HCT116 (cell line): Measurements from ENCODE around the gene HDAC1.

Experiments used
- CEBPB ChIP-seq: IDR thresholded peaks from 2 replicates; pipeline ENCODE4 v1.6.1; 2012; ENCODE audit warnings: low read depth
- CTCF ChIP-seq, 3 experiments: fragments of 200-600 bp in 1 of 3; sonication (generic) in 1 of 3; IDR thresholded peaks in 2 of 3; conservative IDR thresholded peaks in 1 of 3; 2 replicates each; pipeline ENCODE4 v1.5.1; 2012 to 2017; ENCODE audit warnings: low read depth in 2 of 3, low read length in 2 of 3, antibody characterized with exemption in 1 of 3, borderline replicate concordance in 1 of 3, control low read depth in 1 of 3, mild to moderate bottlenecking in 1 of 3, mixed read lengths in 1 of 3, mixed run types in 1 of 3, moderate library complexity in 1 of 3; ENCODE audit not compliant: insufficient read depth in 1 of 3
- EZH2 ChIP-seq: fragments of 200-600 bp; sonication (generic); IDR thresholded peaks from 2 replicates; pipeline ENCODE4 v1.6.1; 2017; ENCODE audit warnings: antibody characterized with exemption, mixed run types
- POLR2A ChIP-seq: IDR thresholded peaks from 2 replicates; pipeline ENCODE4 v1.7.0; 2011; ENCODE audit warnings: borderline replicate concordance; ENCODE audit not compliant: insufficient read depth, insufficient read length; ENCODE audit errors: extremely low read depth
- SP1 ChIP-seq: IDR thresholded peaks from 2 replicates; pipeline ENCODE4 v1.6.1; 2012; ENCODE audit warnings: low read depth
- TF ChIP-seq, protein P1 (sequence below): IDR thresholded peaks from 2 replicates; pipeline ENCODE4 v1.6.1; 2012

DNA sequence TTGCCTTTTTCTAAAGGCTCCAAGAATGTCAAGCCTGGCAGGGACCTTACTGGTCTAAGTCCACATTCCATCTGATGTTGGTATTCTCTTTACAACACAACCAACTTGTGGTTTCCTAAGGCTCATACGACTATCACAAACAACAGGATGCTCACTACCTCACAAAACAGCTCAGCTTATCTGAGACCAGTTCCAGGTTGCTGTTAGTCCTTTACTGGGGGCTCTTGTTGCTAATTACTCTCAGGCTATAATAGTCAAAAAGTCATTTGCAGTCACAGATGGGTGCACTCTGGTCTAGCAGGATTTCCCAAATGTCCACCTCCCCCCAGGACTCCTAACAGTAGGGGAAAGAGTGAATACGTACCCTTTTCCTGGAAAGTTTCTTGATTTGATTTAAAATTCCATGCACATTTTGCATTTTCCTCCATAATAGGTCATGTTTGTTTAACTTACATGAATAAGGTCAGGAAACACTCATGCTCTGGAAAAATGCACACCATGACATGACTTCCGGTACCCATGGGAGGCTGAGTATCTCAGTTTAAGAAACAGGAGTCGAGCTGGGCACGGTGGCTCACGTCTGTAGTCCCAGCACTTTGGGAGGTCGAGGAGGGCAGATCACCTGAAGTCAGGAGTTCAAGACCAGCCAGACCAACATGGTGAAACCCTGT, 24.8 kb upstream of the HDAC1 start:
- TF ChIP-seq POLR2A (no peak), EZH2 (no peak), CEBPB (no peak), CTCF (IDR thresholded peaks at IDR 0.05 in 2 of 3, conservative IDR thresholded peaks at IDR 0.05 in 1 of 3; ENCODE audit: borderline replicate concordance in 1 of 3, insufficient read depth in 1 of 3, low read depth in 2 of 3, low read length in 2 of 3) (no peak), SP1 (no peak)
- TF ChIP-seq, protein P1, sequence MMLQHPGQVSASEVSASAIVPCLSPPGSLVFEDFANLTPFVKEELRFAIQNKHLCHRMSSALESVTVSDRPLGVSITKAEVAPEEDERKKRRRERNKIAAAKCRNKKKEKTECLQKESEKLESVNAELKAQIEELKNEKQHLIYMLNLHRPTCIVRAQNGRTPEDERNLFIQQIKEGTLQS: no peak
